HepG2 (cell line): Measurements from ENCODE around the gene KDELR3. TPM values are rescaled to one million over a fixed set of nuclear protein-coding genes. Genes with fewer than 3 reads are reported as not detected.

ENCODE experiments used
- CAMTA2 ChIP-seq: sonication (generic); formaldehyde crosslinking; IDR thresholded peaks from 2 replicates; pipeline ENCODE4 v1.4.0; 2020; ENCODE audit warnings: mild to moderate bottlenecking, missing genetic modification reagents, borderline replicate concordance
- DR1 ChIP-seq: sonication (generic); formaldehyde crosslinking; IDR thresholded peaks from 2 replicates; pipeline ENCODE4 v1.8.0; 2021; ENCODE audit warnings: mild to moderate bottlenecking, missing genetic modification reagents, inconsistent platforms
- MTA3 ChIP-seq: sonication (generic); formaldehyde crosslinking; IDR thresholded peaks from 2 replicates; pipeline ENCODE4 v1.4.0; 2020; ENCODE audit warnings: missing genetic modification reagents
- NR2F6 ChIP-seq, 2 experiments: IDR thresholded peaks; 2 replicates each; pipeline ENCODE4 v1.6.1; 2016; ENCODE audit warnings: antibody characterized with exemption in 1 of 2, mild to moderate bottlenecking in 1 of 2
- POLR2AphosphoS5 ChIP-seq: IDR thresholded peaks from 2 replicates; pipeline ENCODE4 v1.6.1; 2012; ENCODE audit warnings: low read depth, low read length
- ZIK1 ChIP-seq: sonication (generic); formaldehyde crosslinking; IDR thresholded peaks from 2 replicates; pipeline ENCODE4 v1.5.0; 2020; ENCODE audit warnings: mild to moderate bottlenecking, low read depth, missing genetic modification reagents, borderline replicate concordance
- ZNF224 ChIP-seq: sonication (generic); formaldehyde crosslinking; IDR thresholded peaks from 2 replicates; pipeline ENCODE4 v1.5.0; 2020; ENCODE audit warnings: mild to moderate bottlenecking, missing genetic modification reagents
- ZNF512B ChIP-seq: sonication (generic); formaldehyde crosslinking; IDR thresholded peaks from 2 replicates; pipeline ENCODE4 v1.5.1; 2020; ENCODE audit warnings: missing genetic modification reagents, mild to moderate bottlenecking, borderline replicate concordance
- ZNF800 ChIP-seq: sonication (generic); formaldehyde crosslinking; IDR thresholded peaks from 2 replicates; pipeline ENCODE4 v1.4.0; 2020; ENCODE audit warnings: missing genetic modification reagents
- ZNF841 ChIP-seq: sonication (generic); formaldehyde crosslinking; IDR thresholded peaks from 2 replicates; pipeline ENCODE4 v1.8.1; 2023; ENCODE audit warnings: missing genetic modification reagents, borderline replicate concordance
- ZSCAN21 ChIP-seq: sonication (generic); formaldehyde crosslinking; IDR thresholded peaks from 2 replicates; pipeline ENCODE4 v1.8.0; 2022; ENCODE audit warnings: mild to moderate bottlenecking, missing genetic modification reagents, moderate library complexity, borderline replicate concordance
- polyA plus RNA-seq, 8 experiments: library from polyadenylated mRNA; depleted of rRNA in 3 of 8; stranded (reverse) in 7 of 8; unstranded in 1 of 8; fragments of >200 nt; fragmentation: Illumina TruSeq in 4 of 8; extraction: Trizol in 4 of 8; gene quantifications; 2 replicates each; pipeline versions ENCODE4 v1.2.1 to v1.2.3, GENCODE V29; 2011 to 2016; ENCODE audit warnings: low read depth in 4 of 8, missing spikeins in 1 of 8, mixed read lengths in 1 of 8; ENCODE audit not compliant: insufficient read depth in 1 of 8
- total RNA-seq, 5 experiments: library from RNA; depleted of rRNA; stranded (reverse); fragments of >200 nt; fragmentation: Illumina TruSeq; extraction: Trizol; gene quantifications; 2 replicates each; pipeline ENCODE4 v1.2.3, GENCODE V29; 2016; ENCODE audit warnings: low read depth in 1 of 5
- TF ChIP-seq, protein P1 (sequence below): fragments of 450-650 bp; IDR thresholded peaks from 2 replicates; pipeline ENCODE4 v1.6.1; 2017; ENCODE audit warnings: mild to moderate bottlenecking
- TF ChIP-seq, protein P2 (sequence below): sonication (generic); formaldehyde crosslinking; IDR thresholded peaks from 2 replicates; pipeline ENCODE4 v1.4.0; 2020; ENCODE audit warnings: missing genetic modification reagents
- TF ChIP-seq, protein P3 (sequence below): sonication (generic); formaldehyde crosslinking; IDR thresholded peaks from 2 replicates; pipeline ENCODE4 v1.5.1; 2020; ENCODE audit warnings: mild to moderate bottlenecking, missing genetic modification reagents, moderate library complexity

KDELR3 gene
- total and polyA plus RNA-seq, 2 of the 13 experiments (the other 11 are each of a cell fraction or from before 2014, with no cell fraction given), result 24.2 to 65.7 TPM

DNA sequence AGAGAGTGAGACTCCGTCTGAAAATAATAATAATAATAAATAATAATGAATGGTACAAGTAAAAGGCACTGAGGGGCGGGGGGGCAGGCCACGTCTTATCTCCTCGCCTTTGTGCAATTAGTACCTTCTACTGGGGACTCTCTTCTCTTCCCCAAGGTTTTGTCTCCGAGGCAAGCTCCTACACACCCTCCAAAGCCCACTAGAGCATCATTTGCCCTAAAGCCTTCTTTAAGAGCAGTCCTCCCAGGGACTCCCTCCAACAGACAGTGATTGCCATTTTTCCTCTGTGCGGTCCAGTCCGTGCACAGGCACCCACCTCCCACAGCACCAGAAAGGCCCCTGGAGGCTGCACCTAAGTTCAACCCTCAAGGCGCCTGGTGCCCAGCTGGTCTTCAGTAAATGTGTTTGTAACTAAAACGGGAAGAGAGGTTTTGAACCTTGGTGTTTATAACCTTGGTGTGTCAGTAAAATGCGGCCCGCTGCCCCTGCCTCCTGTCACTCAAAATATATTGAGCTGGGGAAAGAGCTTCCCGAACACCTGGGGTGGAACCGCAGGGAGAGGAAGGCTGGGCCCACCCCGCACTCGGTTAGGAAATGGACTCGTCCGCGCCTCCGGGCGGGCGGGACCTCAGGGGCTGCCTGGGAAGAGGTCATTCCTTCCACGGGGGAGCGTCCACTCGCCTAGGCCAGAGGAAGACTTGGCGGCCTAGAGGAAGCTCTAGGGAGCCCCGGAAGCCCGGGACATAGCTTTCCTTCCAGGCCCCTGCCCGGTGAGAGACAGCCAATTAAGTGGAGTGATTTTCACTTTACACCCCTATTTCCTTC lies 4.7 kb upstream of the KDELR3 start (continued):
- TF ChIP-seq MTA3 (CRISPR knock-in tag) (no peak), ZNF800 (no peak), CAMTA2 (CRISPR knock-in tag) (no peak), ZIK1 (no peak), ZNF841 (CRISPR knock-in tag) (no peak), NR2F6 (IDR thresholded peaks at IDR 0.05) (no peak), NR2F6 (CRISPR knock-in tag; IDR thresholded peaks at IDR 0.05) (peak; percentile 34), ZNF512B (CRISPR knock-in tag) (no peak), POLR2AphosphoS5 (peak; percentile 64), DR1 (CRISPR knock-in tag) (no peak), ZSCAN21 (CRISPR knock-in tag) (no peak), ZNF224 (CRISPR knock-in tag) (no peak)
- TF ChIP-seq, protein P1, sequence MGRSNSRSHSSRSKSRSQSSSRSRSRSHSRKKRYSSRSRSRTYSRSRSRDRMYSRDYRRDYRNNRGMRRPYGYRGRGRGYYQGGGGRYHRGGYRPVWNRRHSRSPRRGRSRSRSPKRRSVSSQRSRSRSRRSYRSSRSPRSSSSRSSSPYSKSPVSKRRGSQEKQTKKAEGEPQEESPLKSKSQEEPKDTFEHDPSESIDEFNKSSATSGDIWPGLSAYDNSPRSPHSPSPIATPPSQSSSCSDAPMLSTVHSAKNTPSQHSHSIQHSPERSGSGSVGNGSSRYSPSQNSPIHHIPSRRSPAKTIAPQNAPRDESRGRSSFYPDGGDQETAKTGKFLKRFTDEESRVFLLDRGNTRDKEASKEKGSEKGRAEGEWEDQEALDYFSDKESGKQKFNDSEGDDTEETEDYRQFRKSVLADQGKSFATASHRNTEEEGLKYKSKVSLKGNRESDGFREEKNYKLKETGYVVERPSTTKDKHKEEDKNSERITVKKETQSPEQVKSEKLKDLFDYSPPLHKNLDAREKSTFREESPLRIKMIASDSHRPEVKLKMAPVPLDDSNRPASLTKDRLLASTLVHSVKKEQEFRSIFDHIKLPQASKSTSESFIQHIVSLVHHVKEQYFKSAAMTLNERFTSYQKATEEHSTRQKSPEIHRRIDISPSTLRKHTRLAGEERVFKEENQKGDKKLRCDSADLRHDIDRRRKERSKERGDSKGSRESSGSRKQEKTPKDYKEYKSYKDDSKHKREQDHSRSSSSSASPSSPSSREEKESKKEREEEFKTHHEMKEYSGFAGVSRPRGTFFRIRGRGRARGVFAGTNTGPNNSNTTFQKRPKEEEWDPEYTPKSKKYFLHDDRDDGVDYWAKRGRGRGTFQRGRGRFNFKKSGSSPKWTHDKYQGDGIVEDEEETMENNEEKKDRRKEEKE, result no peak
- TF ChIP-seq, protein P2, sequence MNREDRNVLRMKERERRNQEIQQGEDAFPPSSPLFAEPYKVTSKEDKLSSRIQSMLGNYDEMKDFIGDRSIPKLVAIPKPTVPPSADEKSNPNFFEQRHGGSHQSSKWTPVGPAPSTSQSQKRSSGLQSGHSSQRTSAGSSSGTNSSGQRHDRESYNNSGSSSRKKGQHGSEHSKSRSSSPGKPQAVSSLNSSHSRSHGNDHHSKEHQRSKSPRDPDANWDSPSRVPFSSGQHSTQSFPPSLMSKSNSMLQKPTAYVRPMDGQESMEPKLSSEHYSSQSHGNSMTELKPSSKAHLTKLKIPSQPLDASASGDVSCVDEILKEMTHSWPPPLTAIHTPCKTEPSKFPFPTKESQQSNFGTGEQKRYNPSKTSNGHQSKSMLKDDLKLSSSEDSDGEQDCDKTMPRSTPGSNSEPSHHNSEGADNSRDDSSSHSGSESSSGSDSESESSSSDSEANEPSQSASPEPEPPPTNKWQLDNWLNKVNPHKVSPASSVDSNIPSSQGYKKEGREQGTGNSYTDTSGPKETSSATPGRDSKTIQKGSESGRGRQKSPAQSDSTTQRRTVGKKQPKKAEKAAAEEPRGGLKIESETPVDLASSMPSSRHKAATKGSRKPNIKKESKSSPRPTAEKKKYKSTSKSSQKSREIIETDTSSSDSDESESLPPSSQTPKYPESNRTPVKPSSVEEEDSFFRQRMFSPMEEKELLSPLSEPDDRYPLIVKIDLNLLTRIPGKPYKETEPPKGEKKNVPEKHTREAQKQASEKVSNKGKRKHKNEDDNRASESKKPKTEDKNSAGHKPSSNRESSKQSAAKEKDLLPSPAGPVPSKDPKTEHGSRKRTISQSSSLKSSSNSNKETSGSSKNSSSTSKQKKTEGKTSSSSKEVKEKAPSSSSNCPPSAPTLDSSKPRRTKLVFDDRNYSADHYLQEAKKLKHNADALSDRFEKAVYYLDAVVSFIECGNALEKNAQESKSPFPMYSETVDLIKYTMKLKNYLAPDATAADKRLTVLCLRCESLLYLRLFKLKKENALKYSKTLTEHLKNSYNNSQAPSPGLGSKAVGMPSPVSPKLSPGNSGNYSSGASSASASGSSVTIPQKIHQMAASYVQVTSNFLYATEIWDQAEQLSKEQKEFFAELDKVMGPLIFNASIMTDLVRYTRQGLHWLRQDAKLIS (CRISPR knock-in tag), result no peak
- TF ChIP-seq, protein P3, sequence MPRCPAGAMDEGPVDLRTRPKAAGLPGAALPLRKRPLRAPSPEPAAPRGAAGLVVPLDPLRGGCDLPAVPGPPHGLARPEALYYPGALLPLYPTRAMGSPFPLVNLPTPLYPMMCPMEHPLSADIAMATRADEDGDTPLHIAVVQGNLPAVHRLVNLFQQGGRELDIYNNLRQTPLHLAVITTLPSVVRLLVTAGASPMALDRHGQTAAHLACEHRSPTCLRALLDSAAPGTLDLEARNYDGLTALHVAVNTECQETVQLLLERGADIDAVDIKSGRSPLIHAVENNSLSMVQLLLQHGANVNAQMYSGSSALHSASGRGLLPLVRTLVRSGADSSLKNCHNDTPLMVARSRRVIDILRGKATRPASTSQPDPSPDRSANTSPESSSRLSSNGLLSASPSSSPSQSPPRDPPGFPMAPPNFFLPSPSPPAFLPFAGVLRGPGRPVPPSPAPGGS (CRISPR knock-in tag), result no peak
